ENCODE results near the gene OR14A2.
"Not testable (repeated sequence)": the region's sequence is repeated elsewhere in the genome, so short reads cannot be mapped to it uniquely, and the experiment has no call there.

DNA sequence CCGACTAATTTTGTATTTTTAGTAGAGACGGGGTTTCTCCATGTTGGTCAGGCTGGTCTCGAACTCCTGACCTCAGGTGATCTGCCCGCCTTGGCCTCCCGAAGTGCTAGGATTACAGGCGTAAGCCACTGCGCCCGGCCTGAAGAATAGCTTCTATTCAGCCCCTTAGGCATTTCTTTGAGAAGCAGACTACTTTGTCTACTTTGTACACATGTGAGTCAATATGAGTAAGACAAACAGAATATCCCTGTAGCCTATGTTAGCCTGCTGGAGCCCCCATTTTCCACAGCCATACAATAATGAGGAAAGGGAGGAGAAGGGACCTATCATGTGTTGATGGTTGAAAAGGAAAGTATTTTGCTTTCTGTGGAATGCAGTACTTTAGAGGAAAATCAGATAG, 37.3 kb downstream of the OR14A2 start:
- not testable (repeated sequence) for TF ChIP-seq EZH2 (IDR thresholded peaks at IDR 0.05); FOXP2 (optimal IDR thresholded peaks at IDR 0.05; ENCODE audit: control extremely low read depth, extremely low read length, insufficient read depth)

Measured in SK-N-MC (cell line).